K562 (cell line): ENCODE data around the gene DLL4. TPM values are rescaled to one million over a fixed set of nuclear protein-coding genes. Genes with fewer than 3 reads are reported as not detected.
A peak's percentile ranks its signal among the peaks of the same experiment; 100 is the strongest.

Experiments used
- CBFB ChIP-seq: sonication (generic); formaldehyde crosslinking; IDR thresholded peaks from 2 replicates; pipeline ENCODE4 v1.4.0; 2020; ENCODE audit warnings: mild to moderate bottlenecking, missing genetic modification reagents
- CREB3L1 ChIP-seq: fragments of 450-650 bp; IDR thresholded peaks from 2 replicates; pipeline ENCODE4 v1.6.1; 2014; ENCODE audit warnings: low read depth, mild to moderate bottlenecking, moderate library complexity, borderline replicate concordance
- CUX1 ChIP-seq: fragments of 200-800 bp; sonication (Bioruptor generic); IDR thresholded peaks from 2 replicates; pipeline ENCODE4 v1.6.1; 2016; ENCODE audit warnings: missing genetic modification characterization, missing compliant biosample characterization
- FUS ChIP-seq: fragments of 200-400 bp; formaldehyde crosslinking; optimal IDR thresholded peaks from 2 replicates; pipeline ENCODE3; 2017; ENCODE audit warnings: low read depth, low read length
- GATA2 ChIP-seq: sonication (generic); formaldehyde crosslinking; IDR thresholded peaks from 2 replicates; pipeline ENCODE4 v1.4.0; 2020; ENCODE audit warnings: mild to moderate bottlenecking, missing genetic modification reagents
- HINFP ChIP-seq: fragments of 450-650 bp; conservative IDR thresholded peaks from 2 replicates; pipeline ENCODE4 v1.6.1; 2016; ENCODE audit warnings: missing genetic modification characterization, low read depth, mild to moderate bottlenecking, control low read depth, missing compliant biosample characterization
- HMGXB4 ChIP-seq: sonication (generic); formaldehyde crosslinking; IDR thresholded peaks from 2 replicates; pipeline ENCODE4 v1.8.1; 2023; ENCODE audit warnings: mild to moderate bottlenecking, missing genetic modification reagents
- HNRNPLL ChIP-seq: fragments of 200-400 bp; formaldehyde crosslinking; IDR thresholded peaks from 2 replicates; pipeline ENCODE4 v1.6.1; 2017; ENCODE audit warnings: low read length, low read depth, mild to moderate bottlenecking; ENCODE audit not compliant: poor library complexity, severe bottlenecking
- SIN3B ChIP-seq: fragments of 450-650 bp; IDR thresholded peaks from 2 replicates; pipeline ENCODE4 v1.6.1; 2017; ENCODE audit warnings: low read depth, mild to moderate bottlenecking, moderate library complexity
- SMAD2 ChIP-seq: fragments of 150-350 bp; IDR thresholded peaks from 2 replicates; pipeline ENCODE4 v1.6.1; 2014; ENCODE audit warnings: low read depth, mild to moderate bottlenecking, low read length
- TCFL5 ChIP-seq: fragments of 250-450 bp; sonication (Bioruptor Pico); conservative IDR thresholded peaks from 2 replicates; pipeline ENCODE4 v1.6.1; 2021; ENCODE audit warnings: mild to moderate bottlenecking, moderate library complexity, matching md5 sums
- TGIF2 ChIP-seq: sonication (generic); formaldehyde crosslinking; IDR thresholded peaks from 2 replicates; pipeline ENCODE4 v1.8.1; 2022; ENCODE audit warnings: mild to moderate bottlenecking, missing genetic modification reagents, moderate library complexity
- ZC3H8 ChIP-seq: fragments of 450-650 bp; IDR thresholded peaks from 2 replicates; pipeline ENCODE4 v1.6.1; 2017
- ZNF57 ChIP-seq: fragments of 450-650 bp; formaldehyde crosslinking; IDR thresholded peaks from 2 replicates; pipeline ENCODE4 v1.4.0; 2020; ENCODE audit warnings: mild to moderate bottlenecking, moderate library complexity
- polyA plus RNA-seq, 8 experiments: library from polyadenylated mRNA; depleted of rRNA in 4 of 8; stranded (reverse) in 5 of 8; unstranded in 3 of 8; fragments of >200 nt; fragmentation: Nextera tagmentation in 2 of 8; fragmentation: Illumina TruSeq in 1 of 8; extraction: Ambion mirVana in 2 of 8; extraction: Trizol in 1 of 8; gene quantifications; 2 replicates each; pipeline versions ENCODE4 v1.2.1 to v1.2.3, GENCODE V29; 2011 to 2014; ENCODE audit warnings: inconsistent platforms in 1 of 8, missing spikeins in 1 of 8
- total RNA-seq, 7 experiments: library from RNA; depleted of rRNA in 6 of 7; stranded (reverse); fragments of >200 nt in 6 of 7; fragmentation: Illumina TruSeq in 2 of 7; extraction: Trizol in 2 of 7; gene quantifications; 2 replicates each; pipeline versions ENCODE4 v1.2.1 to v1.2.3, GENCODE V29; 2011 to 2021; ENCODE audit warnings: low replicate concordance in 1 of 7

Gene DLL4
- total and polyA plus RNA-seq, 9 of the 15 experiments (the other 6 are each of a cell fraction or from before 2014, with no cell fraction given), result 0.04 to 1.1 (median 0.41) TPM; not detected in 1

GRCh38 chr15:40928821-40929659, at the start of gene DLL4 (continued):
- TF ChIP-seq CUX1 (CRISPR knock-in tag) (no peak), GATA2 (CRISPR knock-in tag) (no peak), CREB3L1 (peak; percentile 31; the same call in 1 of the 2 replicates), SMAD2 (no peak), CBFB (CRISPR knock-in tag) (no peak), FUS (no peak), HINFP (tag) (peak; percentile 45; the same call in 1 of the 2 replicates), SIN3B (no peak), TCFL5 (CRISPR knock-in tag) (no peak), HNRNPLL (peak; percentile 58), ZC3H8 (no peak), TGIF2 (CRISPR knock-in tag) (0 out of 2 replicates have a peak, but pooled peaks have one; percentile 39), HMGXB4 (CRISPR knock-in tag) (no peak), ZNF57 (no peak)
